Calu3 (cell line): Measurements from ENCODE around the gene SIX4. TPM values are rescaled to one million over a fixed set of nuclear protein-coding genes. Genes with fewer than 3 reads are reported as not detected.
A peak's percentile ranks its signal among the peaks of the same experiment; 100 is the strongest.
"Not testable (repeated sequence)": the region's sequence is repeated elsewhere in the genome, so short reads cannot be mapped to it uniquely, and the experiment has no call there.

Experiments used
- BruUV-seq: library from RNA; stranded (reverse); fragments of 400-500 nt; replicated peaks from 2 replicates; lab custom pipeline; 2021; lab: Mats Ljungman, UMichigan
- CTCF ChIA-PET: fragments of 300-600 bp; sonication (Branson Sonifier 250); formaldehyde crosslinking; loops from one replicate; lab custom pipeline; 2022; ENCODE audit warnings: antibody characterized with exemption; lab: Charles Lee
- DNase-seq: peaks from one replicate; pipeline ENCODE4 v3.0.0; 2022
- H3K27ac Mint-ChIP-seq: one replicate; pipeline ENCODE4 v1.8.0; 2022; ENCODE audit warnings: mixed read lengths; ENCODE audit not compliant: unreplicated experiment
- H3K27me3 Mint-ChIP-seq: one replicate; pipeline ENCODE4 v1.8.0; 2022; ENCODE audit warnings: mixed read lengths; ENCODE audit not compliant: unreplicated experiment
- H3K36me3 Mint-ChIP-seq: one replicate; pipeline ENCODE4 v1.8.0; 2022; ENCODE audit warnings: mild to moderate bottlenecking, moderate library complexity, mixed read lengths; ENCODE audit not compliant: insufficient read depth, unreplicated experiment
- H3K4me1 Mint-ChIP-seq: one replicate; pipeline ENCODE4 v1.8.0; 2022; ENCODE audit warnings: mild to moderate bottlenecking, low read depth, mixed read lengths; ENCODE audit not compliant: unreplicated experiment
- H3K4me3 Mint-ChIP-seq: one replicate; pipeline ENCODE4 v1.8.0; 2022; ENCODE audit warnings: mild to moderate bottlenecking, low read depth, moderate library complexity, mixed read lengths; ENCODE audit not compliant: unreplicated experiment
- H3K9me3 Mint-ChIP-seq: one replicate; pipeline ENCODE4 v1.8.0; 2022; ENCODE audit warnings: low read depth, mixed read lengths; ENCODE audit not compliant: unreplicated experiment
- intact Hi-C: fragments of 100-400 bp; cut with micrococcal nuclease; formaldehyde crosslinking; loops from one replicate; pipeline ENCODE4 v1.10.0; 2022; ENCODE audit not compliant: unreplicated experiment
- total RNA-seq: library from RNA; stranded (reverse); gene quantifications from 2 replicates; pipeline ENCODE4 v1.2.3, GENCODE V29; 2022
- TF ChIP-seq, protein P1 (sequence below): fragments of 200-600 bp; IDR thresholded peaks from one replicate; pipeline ENCODE4 v1.8.0; 2022; ENCODE audit warnings: antibody characterized with exemption; ENCODE audit not compliant: unreplicated experiment

SIX4 gene
- total RNA-seq, 1 experiment from 2014 or later = 20.9 TPM

- Mint-ChIP-seq H3K36me3 (peaks cover 16% of the 10 kb centered on the region), H3K4me3 (peak overlapping the region; percentile 81), H3K4me1 (peaks cover 8% of the 10 kb centered on the region), H3K27me3 (no peaks in the 10 kb centered on the region), H3K27ac (no peak overlapping the region), H3K9me3 (no peaks in the 10 kb centered on the region)
- TF ChIP-seq, protein P1, sequence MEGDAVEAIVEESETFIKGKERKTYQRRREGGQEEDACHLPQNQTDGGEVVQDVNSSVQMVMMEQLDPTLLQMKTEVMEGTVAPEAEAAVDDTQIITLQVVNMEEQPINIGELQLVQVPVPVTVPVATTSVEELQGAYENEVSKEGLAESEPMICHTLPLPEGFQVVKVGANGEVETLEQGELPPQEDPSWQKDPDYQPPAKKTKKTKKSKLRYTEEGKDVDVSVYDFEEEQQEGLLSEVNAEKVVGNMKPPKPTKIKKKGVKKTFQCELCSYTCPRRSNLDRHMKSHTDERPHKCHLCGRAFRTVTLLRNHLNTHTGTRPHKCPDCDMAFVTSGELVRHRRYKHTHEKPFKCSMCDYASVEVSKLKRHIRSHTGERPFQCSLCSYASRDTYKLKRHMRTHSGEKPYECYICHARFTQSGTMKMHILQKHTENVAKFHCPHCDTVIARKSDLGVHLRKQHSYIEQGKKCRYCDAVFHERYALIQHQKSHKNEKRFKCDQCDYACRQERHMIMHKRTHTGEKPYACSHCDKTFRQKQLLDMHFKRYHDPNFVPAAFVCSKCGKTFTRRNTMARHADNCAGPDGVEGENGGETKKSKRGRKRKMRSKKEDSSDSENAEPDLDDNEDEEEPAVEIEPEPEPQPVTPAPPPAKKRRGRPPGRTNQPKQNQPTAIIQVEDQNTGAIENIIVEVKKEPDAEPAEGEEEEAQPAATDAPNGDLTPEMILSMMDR = no peak
- CTCF ChIA-PET = interaction anchor here (0.8 to 1.0 kb wide), 2 partner anchors 11 to 13 kb away, joined by 3 read pairs; no protein-coding TSS in a partner anchor
- no peak for DNase-seq
- BruUV-seq = no TSS peak
- intact Hi-C loops = no loop called here
Observed at GRCh38 chr14:60736494-60736893, 12.3 kb upstream of the SIX4 start.

DNA sequence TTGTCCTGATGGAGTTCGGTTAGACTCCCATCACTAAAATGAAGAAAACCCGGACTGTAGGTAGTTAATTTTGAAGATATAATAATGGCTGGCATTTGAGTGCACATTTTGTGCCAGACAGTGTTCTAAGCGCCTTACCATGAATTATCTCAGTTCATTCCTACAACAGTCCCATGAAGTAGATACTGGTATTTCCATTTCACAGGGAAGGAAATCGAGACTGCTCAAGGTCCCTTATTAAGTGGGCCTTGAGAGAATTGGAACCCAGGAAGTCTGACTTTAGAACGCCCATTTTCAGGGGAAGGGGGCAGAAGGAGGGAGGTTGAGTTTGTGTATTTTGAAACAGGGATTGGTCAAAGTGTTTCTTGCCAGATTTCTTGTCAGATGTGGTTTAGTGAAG, 11.3 kb upstream of the SIX4 start:
- Mint-ChIP-seq H3K9me3 (no peaks in the 10 kb centered on the region), H3K27me3 (no peaks in the 10 kb centered on the region), H3K36me3 (peaks cover 16% of the 10 kb centered on the region), H3K4me1 (peaks cover 8% of the 10 kb centered on the region), H3K4me3 (peak overlapping the region; percentile 81), H3K27ac (no peak overlapping the region)
- BruUV-seq = TSS peak; percentile 61
- DNase-seq = no peak
- CTCF ChIA-PET = interaction anchor here (1.0 kb wide), 1 partner anchor 12 kb away, joined by 3 read pairs; no protein-coding TSS in a partner anchor
- intact Hi-C loops = no loop called here
- TF ChIP-seq, protein P1 = no peak

- DNase-seq = peak; percentile 83
- TF ChIP-seq, protein P1 = no peak
- Mint-ChIP-seq H3K9me3 (no peaks in the 10 kb centered on the region), H3K4me1 (peaks cover 8% of the 10 kb centered on the region), H3K36me3 (peaks cover 16% of the 10 kb centered on the region), H3K27ac (peak within 1 kb of the TSS; percentile 63), H3K27me3 (no peaks in the 10 kb centered on the region), H3K4me3 (peak within 1 kb of the TSS; percentile 81)
- intact Hi-C loops = loop anchor here (1.0 kb wide), 1 partner anchor 10 kb away; the partner anchor contains the start of gene SIX4
- CTCF ChIA-PET = interaction anchor here (0.9 kb wide), 1 partner anchor 11 kb away, joined by 5 read pairs; the partner anchor contains the start of gene SIX4
- no TSS peak for BruUV-seq
Observed at GRCh38 chr14:60734465-60735242, 10.5 kb upstream of the SIX4 start, which contains the start of gene MNAT1. MNAT1 (plus strand) TSS chr14:60734761; CDS start chr14:60734863, 102 bp downstream.

- CTCF ChIA-PET = no interaction called here
Observed at GRCh38 chr14:60732840-60733483, 8.8 kb upstream of the SIX4 start.

GRCh38 chr14:60731291-60731690, 7.1 kb upstream of the SIX4 start:
- peaks cover 16% of the 10 kb centered on the region for H3K36me3 Mint-ChIP-seq
- H3K9me3 Mint-ChIP-seq, H3K27ac Mint-ChIP-seq, intact Hi-C loops, H3K27me3 Mint-ChIP-seq, DNase-seq, BruUV-seq, H3K4me1 Mint-ChIP-seq, CTCF ChIA-PET, H3K4me3 Mint-ChIP-seq: not testable (repeated sequence)

More at GRCh38 chr14:60732840-60733483, 8.8 kb upstream of the SIX4 start:
- TF ChIP-seq, protein P1 = no peak
- Mint-ChIP-seq H3K4me3 (no peak overlapping the region), H3K36me3 (peaks cover 16% of the 10 kb centered on the region), H3K27me3 (no peaks in the 10 kb centered on the region), H3K9me3 (no peaks in the 10 kb centered on the region), H3K4me1 (peaks cover 8% of the 10 kb centered on the region), H3K27ac (no peak overlapping the region)
- no peak for DNase-seq
- no TSS peak for BruUV-seq
- intact Hi-C loops = no loop called here
